Tibial nerve (tissue), 4 donors: ENCODE measurements around the gene DSG3. TPM values are rescaled to one million over a fixed set of nuclear protein-coding genes. Genes with fewer than 3 reads are reported as not detected.

ENCODE experiments used
- DNase-seq, 2 donors: peaks; one replicate each; pipeline ENCODE4 v3.0.0-alpha.2; 2019; ENCODE audit warnings: low spot score in 2 of 2
- H3K27ac ChIP-seq, 4 donors: fragments of 200-600 bp; sonication (generic) in 3 of 4; one replicate each; pipeline ENCODE4 v1.5.1; 2017 to 2019; ENCODE audit warnings: mild to moderate bottlenecking in 1 of 4
- H3K27me3 ChIP-seq, 2 donors: fragments of 200-600 bp; sonication (generic) in 1 of 2; one replicate each; pipeline versions ENCODE4 v1.5.1 to v1.6.0; 2017 to 2019
- H3K36me3 ChIP-seq, 3 donors: fragments of 200-600 bp; sonication (generic); one replicate each; pipeline ENCODE4 v1.5.1; 2018 to 2019
- H3K4me1 ChIP-seq, 4 donors: fragments of 200-600 bp; sonication (generic) in 3 of 4; one replicate each; pipeline ENCODE4 v1.5.1; 2017 to 2019
- H3K4me3 ChIP-seq, 4 donors: fragments of 200-600 bp; sonication (generic) in 3 of 4; one replicate each; pipeline ENCODE4 v1.5.1; 2017 to 2019; ENCODE audit warnings: mild to moderate bottlenecking in 1 of 4, moderate library complexity in 1 of 4
- H3K9me3 ChIP-seq, 4 donors: fragments of 200-600 bp; sonication (generic) in 3 of 4; one replicate each; pipeline ENCODE4 v1.5.1; 2017 to 2019
- CTCF ChIP-seq, 5 experiments: fragments of 200-600 bp in 3 of 5; fragments of 450-650 bp in 2 of 5; sonication (generic) in 3 of 5; IDR thresholded peaks; one replicate each; pipeline ENCODE4 v1.5.1; 2016 to 2019; ENCODE audit warnings: antibody characterized with exemption in 5 of 5, mild to moderate bottlenecking in 3 of 5, moderate library complexity in 2 of 5
- EP300 ChIP-seq, 2 donors: sonication (generic); formaldehyde crosslinking; IDR thresholded peaks; one replicate each; pipeline ENCODE4 v1.6.1; 2017; ENCODE audit warnings: antibody characterized with exemption in 2 of 2, mild to moderate bottlenecking in 1 of 2
- POLR2A ChIP-seq, 2 donors: fragments of 450-650 bp; IDR thresholded peaks; one replicate each; pipeline ENCODE4 v1.6.1; 2017; ENCODE audit warnings: antibody characterized with exemption in 2 of 2, mild to moderate bottlenecking in 2 of 2, moderate library complexity in 2 of 2
- WGBS, 2 donors: methylation state at CpG; one replicate each; pipeline ENCODE4 v1.1.5; 2018; 5-methylcytosine and 5-hydroxymethylcytosine counted together
- total RNA-seq, 4 donors: library from RNA; depleted of rRNA; stranded (reverse); fragments of >200 nt; gene quantifications; one replicate each; pipeline ENCODE4 v1.1.0, GENCODE V29; 2016

DSG3 gene
- total RNA-seq, 4 donors from 2014 or later = not detected

- H3K27ac ChIP-seq = no peak overlapping the region
- TF ChIP-seq CTCF (IDR thresholded peaks at IDR 0.05) (no peak), EP300 (IDR thresholded peaks at IDR 0.05) (no peak), POLR2A (IDR thresholded peaks at IDR 0.05) (no peak)
- no peak for DNase-seq
- no peaks in the 10 kb centered on the region for H3K9me3 ChIP-seq
- no peaks in the 10 kb centered on the region for H3K27me3 ChIP-seq
- no peak overlapping the region for H3K4me3 ChIP-seq
- H3K4me1 ChIP-seq = no peaks in the 10 kb centered on the region
- WGBS, 2 donors = 69 to 73% methylated on average over 4 of the region's 4 CpGs
- no peaks in the 10 kb centered on the region for H3K36me3 ChIP-seq
Observed at GRCh38 chr18:31513189-31513935, 65.8 kb downstream of the DSG3 start.

- H3K4me3 ChIP-seq = no peak overlapping the region
- no peak for DNase-seq
- no peaks in the 10 kb centered on the region for H3K9me3 ChIP-seq
- no peaks in the 10 kb centered on the region for H3K36me3 ChIP-seq
- TF ChIP-seq CTCF (IDR thresholded peaks at IDR 0.05) (no peak), EP300 (IDR thresholded peaks at IDR 0.05) (no peak), POLR2A (IDR thresholded peaks at IDR 0.05) (no peak)
- WGBS, 2 donors = 58 to 79% methylated on average over 3 of the region's 3 CpGs
- no peak overlapping the region for H3K27ac ChIP-seq
- H3K4me1 ChIP-seq = no peaks in the 10 kb centered on the region
- H3K27me3 ChIP-seq = no peaks in the 10 kb centered on the region
Observed at GRCh38 chr18:31516437-31516836, 68.9 kb downstream of the DSG3 start.

GRCh38 chr18:31526374-31526773 is 78.8 kb downstream of the DSG3 start:
- H3K27ac ChIP-seq = no peak overlapping the region
- H3K4me1 ChIP-seq = no peaks in the 10 kb centered on the region
- no peaks in the 10 kb centered on the region for H3K36me3 ChIP-seq
- TF ChIP-seq CTCF (IDR thresholded peaks at IDR 0.05) (no peak), EP300 (IDR thresholded peaks at IDR 0.05) (no peak), POLR2A (IDR thresholded peaks at IDR 0.05) (no peak)
- WGBS, 2 donors = 82 to 90% methylated on average over 7 of the region's 7 CpGs
- no peak overlapping the region for H3K4me3 ChIP-seq
- H3K9me3 ChIP-seq = no peaks in the 10 kb centered on the region
- H3K27me3 ChIP-seq = no peaks in the 10 kb centered on the region
- DNase-seq = no peak

Other genes starting within 250 kb of the DSG3 start
- not detected for gene DSG1, start 129.6 kb upstream of the DSG3 start, total RNA-seq
- gene DSG4, start 71.0 kb upstream of the DSG3 start, total RNA-seq = not detected
- gene DSG2, start 50.4 kb downstream of the DSG3 start, total RNA-seq = 1 to 10 TPM; 4.0 to 6.9 (median 5.7) TPM
- not detected for gene TTR, start 144.1 kb downstream of the DSG3 start, total RNA-seq
- gene B4GALT6, start 236.8 kb downstream of the DSG3 start, total RNA-seq = 1 to 10 TPM in 3 of 4 donors, under 1 TPM in 1; 0.98 to 2.1 (median 1.5) TPM